Testis (tissue), 3 donors: ENCODE results near the gene KCNJ5. TPM values are rescaled to one million over a fixed set of nuclear protein-coding genes. Genes with fewer than 3 reads are reported as not detected.

Source experiments
- DNase-seq: peaks from one replicate; pipeline ENCODE4 v3.0.0-alpha.2; 2019
- H3K27ac ChIP-seq, 2 donors: fragments of 200-600 bp; sonication (generic); one replicate each; pipeline ENCODE4 v1.5.1; 2019
- H3K27me3 ChIP-seq: fragments of 200-600 bp; sonication (generic); one replicate; pipeline ENCODE4 v1.5.1; 2019
- H3K36me3 ChIP-seq: fragments of 200-600 bp; sonication (generic); one replicate; pipeline ENCODE4 v1.5.1; 2017; ENCODE audit warnings: low read depth; ENCODE audit errors: missing control alignments
- H3K4me1 ChIP-seq: fragments of 200-600 bp; sonication (generic); one replicate; pipeline ENCODE4 v1.5.1; 2019
- H3K4me3 ChIP-seq, 2 donors: fragments of 200-600 bp; sonication (generic); one replicate each; pipeline ENCODE4 v1.5.1; 2017 to 2019
- H3K9me3 ChIP-seq: fragments of 200-600 bp; sonication (generic); one replicate; pipeline ENCODE4 v1.5.1; 2017
- POLR2A ChIP-seq: fragments of 450-650 bp; IDR thresholded peaks from one replicate; pipeline ENCODE4 v1.6.1; 2017; ENCODE audit warnings: antibody characterized with exemption, mild to moderate bottlenecking, moderate library complexity
- WGBS, 2 donors: methylation state at CpG; one replicate each; pipeline ENCODE4 v1.1.5; 2018; 5-methylcytosine and 5-hydroxymethylcytosine counted together
- intact Hi-C: fragments of 100-400 bp; cut with DNase I; formaldehyde crosslinking; loops from one replicate; pipeline ENCODE4 v1.15.1; 2023; ENCODE audit warnings: low total_unique reads
- polyA plus RNA-seq: library from polyadenylated mRNA; stranded (reverse); fragments of 350-450 nt; fragmentation: Illumina TruSeq; extraction: RNeasy Lipid Tissue Mini Kit (QIAGEN cat#74804); gene quantifications from one replicate; pipeline ENCODE4 v1.2.3, GENCODE V29; 2014; ENCODE audit warnings: low read depth, low replicate concordance; ENCODE audit not compliant: insufficient read depth
- total RNA-seq, 2 donors: library from RNA; depleted of rRNA; stranded (reverse); fragments of >200 nt; gene quantifications; one replicate each; pipeline ENCODE4 v1.2.3, GENCODE V29; 2016
- TF ChIP-seq, protein P1 (sequence below), 3 experiments: fragments of 450-650 bp in 2 of 3; fragments of 200-600 bp in 1 of 3; sonication (generic) in 1 of 3; IDR thresholded peaks; one replicate each; pipeline ENCODE4 v1.5.1; 2016 to 2019; ENCODE audit warnings: antibody characterized with exemption in 3 of 3, mild to moderate bottlenecking in 2 of 3, moderate library complexity in 1 of 3

The KCNJ5 gene
- total and polyA plus RNA-seq, 3 donors from 2014 or later, result 0.55 to 2.1 (median 1.5) TPM

- 86 to 93% methylated on average over 3 of the region's 3 CpGs for WGBS, 2 donors
- DNase-seq, result no peak
- TF ChIP-seq POLR2A, result no peak
- TF ChIP-seq, protein P1, sequence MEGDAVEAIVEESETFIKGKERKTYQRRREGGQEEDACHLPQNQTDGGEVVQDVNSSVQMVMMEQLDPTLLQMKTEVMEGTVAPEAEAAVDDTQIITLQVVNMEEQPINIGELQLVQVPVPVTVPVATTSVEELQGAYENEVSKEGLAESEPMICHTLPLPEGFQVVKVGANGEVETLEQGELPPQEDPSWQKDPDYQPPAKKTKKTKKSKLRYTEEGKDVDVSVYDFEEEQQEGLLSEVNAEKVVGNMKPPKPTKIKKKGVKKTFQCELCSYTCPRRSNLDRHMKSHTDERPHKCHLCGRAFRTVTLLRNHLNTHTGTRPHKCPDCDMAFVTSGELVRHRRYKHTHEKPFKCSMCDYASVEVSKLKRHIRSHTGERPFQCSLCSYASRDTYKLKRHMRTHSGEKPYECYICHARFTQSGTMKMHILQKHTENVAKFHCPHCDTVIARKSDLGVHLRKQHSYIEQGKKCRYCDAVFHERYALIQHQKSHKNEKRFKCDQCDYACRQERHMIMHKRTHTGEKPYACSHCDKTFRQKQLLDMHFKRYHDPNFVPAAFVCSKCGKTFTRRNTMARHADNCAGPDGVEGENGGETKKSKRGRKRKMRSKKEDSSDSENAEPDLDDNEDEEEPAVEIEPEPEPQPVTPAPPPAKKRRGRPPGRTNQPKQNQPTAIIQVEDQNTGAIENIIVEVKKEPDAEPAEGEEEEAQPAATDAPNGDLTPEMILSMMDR (IDR thresholded peaks at IDR 0.05), result no peak
- no peaks in the 10 kb centered on the region for H3K9me3 ChIP-seq
- H3K4me1 ChIP-seq, result no peaks in the 10 kb centered on the region
- H3K36me3 ChIP-seq, result no peaks in the 10 kb centered on the region
- intact Hi-C loops, result no loop called here
- no peak overlapping the region for H3K27ac ChIP-seq
- H3K27me3 ChIP-seq, result no peaks in the 10 kb centered on the region
- no peak overlapping the region for H3K4me3 ChIP-seq
These were observed 34.8 kb downstream of the KCNJ5 start for GRCh38 chr11:128926000-128926399.

DNA sequence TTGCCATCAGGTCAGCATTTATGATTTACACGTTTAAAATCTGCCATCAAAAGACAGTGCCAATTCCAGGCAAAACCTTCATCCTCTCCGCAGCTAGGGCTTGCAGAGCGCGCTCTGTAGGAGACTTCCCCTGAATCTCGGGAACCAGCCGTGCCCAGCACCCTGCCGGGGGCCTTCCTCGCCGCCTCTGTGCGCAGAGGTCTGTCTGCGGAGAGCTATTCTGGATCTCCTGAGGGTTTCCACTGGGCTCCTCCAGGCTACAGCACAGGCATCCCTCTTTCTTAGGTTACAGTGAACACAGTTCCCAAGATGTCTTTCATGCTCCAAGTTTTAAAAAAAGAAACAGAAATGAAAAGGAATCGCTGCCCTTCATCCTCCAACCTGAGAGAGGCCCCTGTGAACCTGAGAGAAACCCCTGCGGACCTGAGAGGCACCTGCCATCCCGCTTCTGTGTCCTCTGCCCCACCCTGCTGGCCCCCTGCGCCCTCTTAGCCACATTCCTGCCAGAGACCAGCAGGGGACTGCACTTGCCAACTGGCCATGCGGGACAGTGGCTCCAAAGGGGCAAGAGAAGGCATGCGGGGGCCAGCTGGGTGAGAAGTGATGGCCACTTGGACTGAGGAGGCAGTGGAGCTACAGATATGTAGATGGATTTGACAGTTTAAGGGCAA is 35.4 kb downstream of the KCNJ5 start:
- H3K27me3 ChIP-seq, result no peaks in the 10 kb centered on the region
- TF ChIP-seq, protein P1 (IDR thresholded peaks at IDR 0.05), result no peak
- no peak for TF ChIP-seq POLR2A
- 87 to 94% methylated on average over 17 of the region's 17 CpGs for WGBS, 2 donors

DNA sequence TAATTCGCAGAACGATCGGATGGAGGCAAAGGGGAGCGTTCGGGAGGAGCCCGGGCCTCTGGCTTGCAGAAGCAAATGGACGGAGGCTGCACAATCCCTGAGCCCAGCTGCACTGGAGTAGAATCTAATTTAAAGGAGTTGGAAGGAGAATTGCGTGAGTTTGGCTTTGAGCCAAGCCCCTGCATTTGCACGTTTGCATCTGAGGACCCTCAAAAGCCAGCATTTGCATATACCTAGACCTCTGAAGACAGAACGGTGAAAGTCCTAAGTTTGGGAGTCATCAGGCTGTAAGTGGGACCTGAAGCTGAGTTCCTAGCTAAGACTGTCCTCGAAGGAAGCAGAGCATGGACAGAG is 35.9 kb downstream of the KCNJ5 start:
- no peak for DNase-seq
- Histone ChIP-seq H3K4me1 (no peaks in the 10 kb centered on the region), H3K27me3 (no peaks in the 10 kb centered on the region), H3K36me3 (no peaks in the 10 kb centered on the region), H3K4me3 (no peak overlapping the region), H3K27ac (no peak overlapping the region), H3K9me3 (no peaks in the 10 kb centered on the region)
- TF ChIP-seq POLR2A, result no peak
- TF ChIP-seq, protein P1 (IDR thresholded peaks at IDR 0.05), result no peak
- intact Hi-C loops, result no loop called here
- 76 to 87% methylated on average over 11 of the region's 11 CpGs for WGBS, 2 donors

More for the DNA sequence above, 35.4 kb downstream of the KCNJ5 start:
- Histone ChIP-seq H3K36me3 (no peaks in the 10 kb centered on the region), H3K27ac (no peak overlapping the region), H3K4me1 (no peaks in the 10 kb centered on the region), H3K9me3 (no peaks in the 10 kb centered on the region), H3K4me3 (no peak overlapping the region)
- no peak for DNase-seq
- intact Hi-C loops, result no loop called here

DNA sequence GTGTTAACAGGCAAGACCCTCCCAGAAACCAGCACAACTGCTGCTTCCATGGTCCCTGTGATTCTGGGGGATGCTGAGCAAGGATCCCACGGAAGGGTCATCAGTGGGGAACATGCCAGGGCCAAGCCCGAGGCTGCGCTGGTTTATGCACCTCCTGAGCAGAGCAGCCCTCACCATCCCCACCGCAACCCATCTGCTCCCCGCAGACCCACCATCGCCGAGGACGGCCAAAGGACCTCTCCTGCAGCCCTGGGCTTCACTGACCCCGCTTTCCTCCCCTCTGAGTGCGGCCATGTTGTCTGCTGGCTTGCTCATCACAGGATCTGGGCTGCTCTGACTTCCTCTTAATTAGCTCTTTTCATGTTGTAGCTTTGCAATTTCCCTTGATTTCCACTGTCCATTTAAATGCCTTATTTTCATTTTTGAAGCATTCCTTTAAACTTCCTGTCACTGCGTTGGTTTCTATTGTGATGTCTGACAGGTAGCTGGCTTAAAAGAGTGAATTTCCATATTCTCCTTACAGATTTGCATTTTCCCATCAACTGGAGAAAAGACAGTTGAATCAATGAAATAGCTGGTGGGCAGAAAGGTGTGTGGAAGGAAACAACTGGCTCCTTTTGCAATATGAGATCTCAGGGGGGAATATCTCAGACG is 36.7 kb downstream of the KCNJ5 start:
- no peak overlapping the region for H3K27ac ChIP-seq
- 91% methylated on average over 10 to 12 of the region's 12 CpGs for WGBS, 2 donors
- H3K27me3 ChIP-seq, result no peaks in the 10 kb centered on the region
- H3K36me3 ChIP-seq, result no peaks in the 10 kb centered on the region
- H3K4me3 ChIP-seq, result no peak overlapping the region
- no peaks in the 10 kb centered on the region for H3K9me3 ChIP-seq
- H3K4me1 ChIP-seq, result no peaks in the 10 kb centered on the region
- intact Hi-C loops, result no loop called here
- no peak for DNase-seq
- no peak for TF ChIP-seq POLR2A
- TF ChIP-seq, protein P1 (IDR thresholded peaks at IDR 0.05), result no peak

- H3K4me1 ChIP-seq, result no peaks in the 10 kb centered on the region
- H3K9me3 ChIP-seq, result no peaks in the 10 kb centered on the region
- DNase-seq, result no peak
- H3K4me3 ChIP-seq, result no peak overlapping the region
- no peaks in the 10 kb centered on the region for H3K36me3 ChIP-seq
- no peak for TF ChIP-seq POLR2A
- TF ChIP-seq, protein P1 (IDR thresholded peaks at IDR 0.05), result no peak
- no peak overlapping the region for H3K27ac ChIP-seq
- H3K27me3 ChIP-seq, result no peaks in the 10 kb centered on the region
- intact Hi-C loops, result no loop called here
- 84 to 88% methylated on average over 5 of the region's 5 CpGs for WGBS, 2 donors
These were observed 37.2 kb downstream of the KCNJ5 start for GRCh38 chr11:128928400-128928799.
